WERI-Rb-1 (cell line): ENCODE results near the gene MAP3K2.

Source experiments
- DNase-seq: peaks from one replicate; pipeline ENCODE4 v3.0.0-alpha.2; 2020
- H3K27ac ChIP-seq: fragments of 250-450 bp; sonication (Bioruptor Pico); 2 replicates; pipeline ENCODE4 v1.5.1; 2020; ENCODE audit warnings: mild to moderate bottlenecking, moderate library complexity
- H3K27me3 ChIP-seq: fragments of 250-450 bp; sonication (Bioruptor Pico); 2 replicates; pipeline ENCODE4 v1.5.1; 2021; ENCODE audit warnings: mild to moderate bottlenecking, low read depth, moderate library complexity; ENCODE audit not compliant: insufficient read depth, severe bottlenecking
- H3K36me3 ChIP-seq: fragments of 250-450 bp; sonication (Bioruptor Pico); 2 replicates; pipeline ENCODE4 v1.5.1; 2020; ENCODE audit warnings: mild to moderate bottlenecking, moderate library complexity
- H3K4me3 ChIP-seq: 2 replicates; pipeline ENCODE4 v1.5.1; 2011; ENCODE audit warnings: low read depth, mild to moderate bottlenecking, control low read depth, low read length
- H3K9me3 ChIP-seq: fragments of 250-450 bp; sonication (Bioruptor Pico); 2 replicates; pipeline ENCODE4 v1.5.1; 2021; ENCODE audit warnings: mild to moderate bottlenecking, moderate library complexity; ENCODE audit not compliant: severe bottlenecking
- TF ChIP-seq, protein P1 (sequence below): IDR thresholded peaks from 2 replicates; pipeline ENCODE4 v1.5.1; 2011; ENCODE audit warnings: low read depth, mild to moderate bottlenecking, control low read depth, inconsistent platforms, low read length

Gene MAP3K2

DNA sequence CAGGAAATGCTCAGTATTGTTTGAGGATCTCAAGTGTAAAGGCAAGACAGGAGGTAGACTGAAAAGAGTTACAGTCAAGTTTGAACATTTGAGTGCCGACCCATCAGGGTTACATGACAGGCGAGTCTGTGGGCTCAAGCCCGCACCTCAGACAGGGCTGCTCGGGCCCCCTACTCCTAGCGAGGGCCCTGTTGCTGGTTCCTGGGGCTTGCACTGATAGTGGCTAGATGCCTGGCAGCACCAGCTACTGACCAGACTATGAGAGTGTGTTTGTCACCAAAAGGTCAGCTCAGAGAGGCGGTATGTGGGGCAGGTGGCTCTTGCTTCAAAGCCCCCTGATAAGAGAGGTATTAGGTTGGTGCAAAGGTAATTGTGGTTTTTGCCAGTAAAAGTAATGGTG lies 132.1 kb downstream of the MAP3K2 start:
- TF ChIP-seq, protein P1, sequence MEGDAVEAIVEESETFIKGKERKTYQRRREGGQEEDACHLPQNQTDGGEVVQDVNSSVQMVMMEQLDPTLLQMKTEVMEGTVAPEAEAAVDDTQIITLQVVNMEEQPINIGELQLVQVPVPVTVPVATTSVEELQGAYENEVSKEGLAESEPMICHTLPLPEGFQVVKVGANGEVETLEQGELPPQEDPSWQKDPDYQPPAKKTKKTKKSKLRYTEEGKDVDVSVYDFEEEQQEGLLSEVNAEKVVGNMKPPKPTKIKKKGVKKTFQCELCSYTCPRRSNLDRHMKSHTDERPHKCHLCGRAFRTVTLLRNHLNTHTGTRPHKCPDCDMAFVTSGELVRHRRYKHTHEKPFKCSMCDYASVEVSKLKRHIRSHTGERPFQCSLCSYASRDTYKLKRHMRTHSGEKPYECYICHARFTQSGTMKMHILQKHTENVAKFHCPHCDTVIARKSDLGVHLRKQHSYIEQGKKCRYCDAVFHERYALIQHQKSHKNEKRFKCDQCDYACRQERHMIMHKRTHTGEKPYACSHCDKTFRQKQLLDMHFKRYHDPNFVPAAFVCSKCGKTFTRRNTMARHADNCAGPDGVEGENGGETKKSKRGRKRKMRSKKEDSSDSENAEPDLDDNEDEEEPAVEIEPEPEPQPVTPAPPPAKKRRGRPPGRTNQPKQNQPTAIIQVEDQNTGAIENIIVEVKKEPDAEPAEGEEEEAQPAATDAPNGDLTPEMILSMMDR: no peak
- Histone ChIP-seq H3K27ac (no peak overlapping the region), H3K36me3 (peaks cover 39% of the 10 kb centered on the region), H3K9me3 (no peaks in the 10 kb centered on the region), H3K27me3 (no peaks in the 10 kb centered on the region), H3K4me3 (no peak overlapping the region)
- DNase-seq: no peak

DNA sequence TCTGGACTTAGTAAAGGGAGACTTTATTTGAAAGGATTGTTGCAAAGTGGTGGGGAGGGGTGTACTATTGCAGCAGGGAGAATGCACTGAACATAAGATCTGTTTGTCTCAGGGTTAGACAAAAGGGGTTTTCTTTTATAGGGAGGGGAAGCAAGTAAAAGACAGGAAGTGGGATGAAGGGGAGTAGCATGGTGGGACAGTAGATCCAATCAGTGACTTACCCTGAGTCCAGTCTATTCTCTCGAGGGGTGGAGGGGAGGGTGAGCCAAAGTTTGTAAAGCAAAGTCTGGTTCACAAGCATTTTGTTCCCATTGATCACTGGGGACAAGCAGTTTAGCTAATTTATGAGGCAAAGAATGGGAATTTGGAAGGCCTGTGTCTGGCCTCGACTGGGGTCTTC lies 132.6 kb downstream of the MAP3K2 start:
- Histone ChIP-seq H3K36me3 (peaks cover 34% of the 10 kb centered on the region), H3K9me3 (no peaks in the 10 kb centered on the region), H3K27me3 (no peaks in the 10 kb centered on the region), H3K4me3 (no peak overlapping the region), H3K27ac (no peak overlapping the region)
- TF ChIP-seq, protein P1: no peak
- no peak for DNase-seq

DNA sequence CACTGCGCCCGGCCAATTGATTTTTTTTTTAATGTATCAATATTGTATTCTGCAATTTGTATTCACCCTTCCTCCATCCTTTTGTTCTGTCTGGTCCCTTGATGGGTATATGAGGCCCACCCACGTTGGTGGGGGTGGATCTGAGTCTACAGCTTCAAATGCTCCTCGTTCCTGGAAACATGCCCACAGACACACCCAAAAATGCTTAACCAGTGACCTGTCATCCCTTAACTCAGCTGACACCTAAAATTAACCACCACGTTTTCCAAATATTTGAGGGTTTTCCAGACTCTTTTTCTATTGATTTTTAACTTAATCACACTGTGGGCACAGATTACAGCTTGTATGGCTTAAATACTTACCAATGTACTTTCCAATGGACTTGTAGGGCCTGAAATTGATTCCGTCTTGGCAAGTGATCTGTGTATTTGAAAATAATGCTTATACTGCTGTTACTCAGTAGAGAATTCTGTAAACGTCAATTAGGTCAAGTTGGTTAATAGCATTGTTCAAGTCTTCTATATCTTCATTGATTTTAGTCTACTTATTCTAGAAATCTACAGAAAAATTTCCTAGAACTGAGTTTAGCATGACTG lies 133.3 kb downstream of the MAP3K2 start:
- Histone ChIP-seq H3K27ac (no peak overlapping the region), H3K4me3 (no peak overlapping the region), H3K27me3 (no peaks in the 10 kb centered on the region), H3K9me3 (no peaks in the 10 kb centered on the region), H3K36me3 (peaks cover 27% of the 10 kb centered on the region)
- no peak for DNase-seq
- TF ChIP-seq, protein P1: no peak
